CD14-positive monocyte (primary cell): ENCODE results near the gene TUBA4A. TPM values are rescaled to one million over a fixed set of nuclear protein-coding genes. Genes with fewer than 3 reads are reported as not detected.

Experiments
- DNase-seq, 3 donors: peaks; one replicate each; pipeline ENCODE4 v3.0.0-alpha.2; 2011 to 2022
- H2AFZ ChIP-seq: 2 replicates; pipeline ENCODE4 v1.6.0; 2012; ENCODE audit warnings: mild to moderate bottlenecking, low read depth, low read length, inconsistent platforms; ENCODE audit not compliant: insufficient read depth, poor library complexity, severe bottlenecking
- H3K27ac ChIP-seq, 2 donors: 1 replicate in 1 of 2; 2 replicates in 1 of 2; pipeline ENCODE4 v1.5.1; 2012 to 2013; ENCODE audit warnings: low read length in 2 of 2, control low read depth in 1 of 2, inconsistent platforms in 1 of 2, low read depth in 1 of 2, mild to moderate bottlenecking in 1 of 2
- H3K27me3 ChIP-seq, 2 donors: one replicate each; pipeline versions ENCODE4 v1.6.0 to v1.6.1; 2011 to 2013; ENCODE audit warnings: low read length in 2 of 2; ENCODE audit not compliant: control insufficient read depth in 2 of 2, insufficient read depth in 2 of 2
- H3K36me3 ChIP-seq, 2 donors: replicated peaks in 1 of 2; 1 replicate in 1 of 2; 2 replicates in 1 of 2; pipeline versions ENCODE4 v1.5.1 to v1.6.1; 2012 to 2013; ENCODE audit warnings: low read length in 2 of 2, control low read depth in 1 of 2, inconsistent platforms in 1 of 2, mild to moderate bottlenecking in 1 of 2; ENCODE audit not compliant: insufficient read depth in 2 of 2, control insufficient read depth in 1 of 2
- H3K4me1 ChIP-seq, 2 donors: 1 replicate in 1 of 2; 2 replicates in 1 of 2; pipeline versions ENCODE4 v1.5.1 to v1.6.1; 2012 to 2013; ENCODE audit warnings: low read length in 2 of 2, control low read depth in 1 of 2, inconsistent platforms in 1 of 2, mild to moderate bottlenecking in 1 of 2, moderate library complexity in 1 of 2; ENCODE audit not compliant: insufficient read depth in 2 of 2, control insufficient read depth in 1 of 2
- H3K4me2 ChIP-seq: replicated peaks from 2 replicates; pipeline ENCODE3; 2012; ENCODE audit warnings: low read length, moderate library complexity, mild to moderate bottlenecking; ENCODE audit not compliant: poor library complexity, severe bottlenecking; ENCODE audit errors: extremely low read depth
- H3K4me3 ChIP-seq, 3 experiments: fragments of 200-600 bp in 1 of 3; sonication (generic) in 1 of 3; replicated peaks in 1 of 3; 1 replicate in 2 of 3; 2 replicates in 1 of 3; pipeline ENCODE4 v1.5.1; 2011 to 2013; ENCODE audit warnings: low read length in 3 of 3, mild to moderate bottlenecking in 3 of 3, control low read depth in 2 of 3, low read depth in 2 of 3, inconsistent platforms in 1 of 3, moderate library complexity in 1 of 3
- H3K79me2 ChIP-seq: 2 replicates; pipeline ENCODE4 v1.6.0; 2012; ENCODE audit warnings: mild to moderate bottlenecking, control low read depth, inconsistent platforms, low read length, moderate library complexity; ENCODE audit not compliant: insufficient read depth
- H3K9ac ChIP-seq: 2 replicates; pipeline ENCODE4 v1.6.0; 2017; ENCODE audit warnings: low read length, mild to moderate bottlenecking; ENCODE audit not compliant: insufficient read depth, poor library complexity, severe bottlenecking
- H3K9me3 ChIP-seq, 2 donors: replicated peaks in 1 of 2; 1 replicate in 1 of 2; 2 replicates in 1 of 2; pipeline versions ENCODE4 v1.5.1 to v1.6.1; 2012 to 2013; ENCODE audit warnings: low read length in 2 of 2, control low read depth in 1 of 2; ENCODE audit not compliant: control insufficient read depth in 1 of 2, insufficient read depth in 1 of 2
- H4K20me1 ChIP-seq: 2 replicates; pipeline ENCODE4 v1.6.0; 2012; ENCODE audit warnings: mild to moderate bottlenecking, low read length, control low read depth, moderate library complexity; ENCODE audit not compliant: insufficient read depth
- H3K27ac Mint-ChIP-seq, 7 donors: one replicate each; pipeline ENCODE4 v1.8.0; 2020; ENCODE audit warnings: mild to moderate bottlenecking in 7 of 7, mixed read lengths in 7 of 7, moderate library complexity in 6 of 7, inconsistent platforms in 2 of 7
- H3K27me3 Mint-ChIP-seq, 3 donors: one replicate each; pipeline ENCODE4 v1.8.0; 2021 to 2022; ENCODE audit warnings: low read depth in 3 of 3, mild to moderate bottlenecking in 3 of 3, mixed read lengths in 3 of 3, moderate library complexity in 3 of 3, inconsistent platforms in 1 of 3
- H3K36me3 Mint-ChIP-seq, 2 donors: one replicate each; pipeline ENCODE4 v1.8.0; 2020; ENCODE audit warnings: mixed read lengths in 2 of 2, inconsistent platforms in 1 of 2, mild to moderate bottlenecking in 1 of 2
- H3K4me1 Mint-ChIP-seq: one replicate; pipeline ENCODE4 v1.8.0; 2020; ENCODE audit warnings: mild to moderate bottlenecking, mixed read lengths
- H3K4me3 Mint-ChIP-seq, 2 donors: one replicate each; pipeline ENCODE4 v1.8.0; 2020; ENCODE audit warnings: mild to moderate bottlenecking in 2 of 2, mixed read lengths in 2 of 2, moderate library complexity in 1 of 2
- H3K9me3 Mint-ChIP-seq, 7 donors: one replicate each; pipeline ENCODE4 v1.8.0; 2020 to 2022; ENCODE audit warnings: mixed read lengths in 7 of 7, mild to moderate bottlenecking in 6 of 7, moderate library complexity in 6 of 7, inconsistent platforms in 2 of 7
- CTCF ChIP-seq: fragments of 200-600 bp; IDR thresholded peaks from one replicate; pipeline ENCODE4 v1.8.0; 2022; ENCODE audit warnings: antibody characterized with exemption, mild to moderate bottlenecking
- WGBS: methylation state at CpG from one replicate; pipeline ENCODE4 v1.1.5; 2013; ENCODE audit warnings: missing lambda C conversion rate; ENCODE audit not compliant: insufficient coverage; 5-methylcytosine and 5-hydroxymethylcytosine counted together
- intact Hi-C, 2 donors: fragments of 100-400 bp; cut with micrococcal nuclease; formaldehyde crosslinking; loops; one replicate each; pipeline versions ENCODE4 v1.15.0 to v1.15.1; 2023
- polyA plus RNA-seq, 3 donors: library from polyadenylated mRNA; depleted of rRNA in 1 of 3; unstranded in 2 of 3; stranded (reverse) in 1 of 3; fragments of 300-500 nt in 2 of 3; fragments of >200 nt in 1 of 3; fragmentation: Illumina TruSeq in 2 of 3; gene quantifications; 1 replicate in 2 of 3; 2 replicates in 1 of 3; pipeline ENCODE4 v1.2.3, GENCODE V29; 2012 to 2021

The TUBA4A gene
- polyA plus RNA-seq, 3 donors: 72.7 to 452 (median 81.9) TPM

GRCh38 chr2:219207134-219207883, 46.4 kb downstream of the TUBA4A start:
- peaks cover 0 to 4% of the 10 kb centered on the region in 2 donors for H3K9me3 ChIP-seq
- H3K27me3 ChIP-seq: no peaks in the 10 kb centered on the region
- H2AFZ ChIP-seq: peak overlapping the region; percentile 93
- 26% methylated on average over 22 of the region's 22 CpGs for WGBS
- Mint-ChIP-seq H3K27me3 (peaks cover under 1 to 2% (median 2%) of the 10 kb centered on the region in 3 donors), H3K9me3 (peaks cover 2 to 8% (median 4%) of the 10 kb centered on the region in 7 donors), H3K27ac (peak overlapping the region in 6 of 7 donors; percentile 81 to 89 (median 86)), H3K36me3 (peaks cover 26 to 35% of the 10 kb centered on the region in 2 donors), H3K4me1 (peaks cover 39% of the 10 kb centered on the region), H3K4me3 (peak overlapping the region; percentile 79 to 86)
- H3K4me2 ChIP-seq: peak overlapping the region; percentile 91
- DNase-seq: no peak
- peaks cover 10% of the 10 kb centered on the region for H4K20me1 ChIP-seq
- TF ChIP-seq CTCF: no peak
- no peaks in the 10 kb centered on the region for H3K79me2 ChIP-seq
- peak overlapping the region; percentile 78 for H3K9ac ChIP-seq
- peak overlapping the region; percentile 72 to 91 for H3K27ac ChIP-seq
- H3K4me3 ChIP-seq: peak overlapping the region; percentile 78 to 85 (median 83)
- H3K36me3 ChIP-seq: peaks cover 16 to 31% of the 10 kb centered on the region in 2 donors
- intact Hi-C loops: loop anchor here in 1 of 2 donors (2.0 kb wide), 1 partner anchor 29 kb away; the partner anchor contains the start of gene RETREG2
- peaks cover 19 to 21% of the 10 kb centered on the region in 2 donors for H3K4me1 ChIP-seq

GRCh38 chr2:219206328-219207133, 47.2 kb downstream of the TUBA4A start, which contains the start of gene ZFAND2B:
ZFAND2B (plus strand) TSS chr2:219206782; CDS start chr2:219206988, 206 bp downstream.
- peaks cover 39% of the 10 kb centered on the region for H3K4me1 Mint-ChIP-seq
- Histone ChIP-seq H3K9ac (peak within 1 kb of the TSS; percentile 78), H3K79me2 (no peaks in the 10 kb centered on the region), H3K27me3 (no peaks in the 10 kb centered on the region), H3K27ac (peak within 1 kb of the TSS; percentile 79 to 91), H3K4me2 (peak within 1 kb of the TSS; percentile 91), H2AFZ (peak within 1 kb of the TSS; percentile 93), H3K36me3 (peaks cover 16 to 31% of the 10 kb centered on the region in 2 donors), H3K4me1 (peaks cover 19 to 21% of the 10 kb centered on the region in 2 donors), H3K9me3 (peaks cover 0 to 4% of the 10 kb centered on the region in 2 donors), H3K4me3 (peak within 1 kb of the TSS; percentile 78 to 85 (median 83)), H4K20me1 (peaks cover 10% of the 10 kb centered on the region)
- under 1% methylated on average over 62 of the region's 76 CpGs for WGBS
- H3K9me3 Mint-ChIP-seq: peaks cover 2 to 8% (median 4%) of the 10 kb centered on the region in 7 donors
- intact Hi-C loops: loop anchor here in 1 of 2 donors (2.0 kb wide), 1 partner anchor 28 kb away; the partner anchor contains the start of gene RETREG2
- TF ChIP-seq CTCF: no peak
- peaks cover 26 to 33% of the 10 kb centered on the region in 2 donors for H3K36me3 Mint-ChIP-seq
- peak within 1 kb of the TSS; percentile 86 to 98 for H3K4me3 Mint-ChIP-seq
- peak within 1 kb of the TSS; percentile 87 to 96 (median 92) for H3K27ac Mint-ChIP-seq
- peak; percentile 87 to 91 (median 88) for DNase-seq
- peaks cover 2 to 3% (median 2%) of the 10 kb centered on the region in 3 donors for H3K27me3 Mint-ChIP-seq
